MCF 10A (cell line): ENCODE measurements around the gene GPR152. TPM values are rescaled to one million over a fixed set of nuclear protein-coding genes. Genes with fewer than 3 reads are reported as not detected.
A peak's percentile ranks its signal among the peaks of the same experiment; 100 is the strongest.

Experiments used
- BruUV-seq: library from RNA; stranded (reverse); fragments of 400-500 nt; replicated peaks from 2 replicates; lab custom pipeline; 2021; lab: Mats Ljungman, UMichigan
- CTCF ChIA-PET: fragments of 300-600 bp; sonication (Branson Sonifier 250); formaldehyde crosslinking; extraction: SDS; loops from one replicate; lab custom pipeline; 2021; ENCODE audit warnings: antibody characterized with exemption, inconsistent platforms; lab: Yijun Ruan, JAX
- POLR2A ChIA-PET: fragments of 300-600, 350-650 bp; sonication (Branson Sonifier 250); formaldehyde crosslinking; extraction: SDS; loops from one replicate; lab custom pipeline; 2020; ENCODE audit warnings: antibody characterized with exemption, inconsistent platforms; lab: Yijun Ruan, JAX
- DNase-seq: peaks from one replicate; pipeline ENCODE4 v3.0.0-alpha.2; 2018; ENCODE audit not compliant: unreplicated experiment
- H3K27ac Mint-ChIP-seq: one replicate; pipeline ENCODE4 v1.8.0; 2022; ENCODE audit warnings: mild to moderate bottlenecking, low read depth, mixed read lengths; ENCODE audit not compliant: unreplicated experiment
- H3K27me3 Mint-ChIP-seq: one replicate; pipeline ENCODE4 v1.8.0; 2022; ENCODE audit warnings: mixed read lengths; ENCODE audit not compliant: insufficient read depth, unreplicated experiment
- H3K36me3 Mint-ChIP-seq: one replicate; pipeline ENCODE4 v1.8.0; 2022; ENCODE audit warnings: mild to moderate bottlenecking, moderate library complexity, mixed read lengths; ENCODE audit not compliant: insufficient read depth, unreplicated experiment
- H3K4me1 Mint-ChIP-seq: one replicate; pipeline ENCODE4 v1.8.0; 2022; ENCODE audit warnings: mixed read lengths; ENCODE audit not compliant: insufficient read depth, unreplicated experiment
- H3K4me3 Mint-ChIP-seq: one replicate; pipeline ENCODE4 v1.8.0; 2022; ENCODE audit warnings: mild to moderate bottlenecking, moderate library complexity, mixed read lengths; ENCODE audit not compliant: unreplicated experiment
- H3K9me3 Mint-ChIP-seq: one replicate; pipeline ENCODE4 v1.8.0; 2022; ENCODE audit warnings: mixed read lengths; ENCODE audit not compliant: unreplicated experiment
- CTCF ChIP-seq: fragments of 200-600 bp; IDR thresholded peaks from one replicate; pipeline ENCODE4 v1.8.0; 2022; ENCODE audit warnings: antibody characterized with exemption, mild to moderate bottlenecking; ENCODE audit not compliant: unreplicated experiment
- intact Hi-C: fragments of 100-400 bp; cut with micrococcal nuclease; formaldehyde crosslinking; loops from 2 replicates; pipeline ENCODE4 v1.14.1; 2022
- total RNA-seq: library from RNA; stranded (reverse); gene quantifications from 2 replicates; pipeline ENCODE4 v1.2.3, GENCODE V29; 2022

Gene GPR152
- total RNA-seq, 1 experiment from 2014 or later, result not detected

DNA sequence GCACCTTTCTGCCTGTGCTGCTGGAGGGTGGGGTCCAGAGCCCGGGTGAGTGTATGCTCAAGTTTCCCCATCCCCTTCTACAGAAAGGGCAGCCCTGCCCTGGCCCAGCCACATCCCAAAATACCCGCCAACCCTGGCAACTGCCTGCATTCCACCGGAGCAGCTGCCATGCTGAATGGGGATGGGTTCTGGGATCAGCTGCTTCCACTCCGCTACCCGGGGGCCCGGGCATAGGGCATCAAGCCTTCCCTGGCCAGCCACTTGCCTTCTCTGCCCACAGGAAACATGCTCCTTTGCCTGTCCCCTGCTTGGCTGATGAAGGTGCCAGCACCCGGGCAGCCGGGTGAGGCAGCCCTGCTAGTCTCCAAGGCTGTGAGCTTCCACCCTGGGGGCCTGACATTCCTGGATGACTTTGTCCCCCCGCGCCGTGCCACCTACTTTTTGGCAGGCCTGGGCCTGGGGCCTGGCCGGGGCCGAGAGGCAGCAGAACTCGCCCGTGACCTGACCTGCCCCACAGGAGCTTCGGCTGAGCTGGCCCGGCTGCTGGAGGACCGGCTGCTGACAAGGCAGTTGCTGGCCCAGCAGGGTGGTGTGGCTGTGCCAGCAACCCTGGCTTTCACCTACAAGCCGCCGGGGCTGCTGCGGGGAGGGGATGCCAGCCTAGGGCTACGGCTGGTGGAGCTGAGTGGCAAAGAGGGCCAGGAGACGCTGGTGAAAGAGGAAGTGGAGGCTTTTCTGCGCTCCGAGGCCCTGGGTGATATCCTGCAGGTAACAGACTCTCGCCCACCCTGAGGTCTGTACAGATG lies 33.9 kb downstream of the GPR152 start:
- Mint-ChIP-seq H3K36me3 (no peaks in the 10 kb centered on the region), H3K4me3 (no peak overlapping the region), H3K9me3 (no peaks in the 10 kb centered on the region), H3K4me1 (peaks cover 20% of the 10 kb centered on the region), H3K27me3 (no peaks in the 10 kb centered on the region), H3K27ac (no peak overlapping the region)
- BruUV-seq, result no TSS peak
- TF ChIP-seq CTCF, result no peak
- DNase-seq, result no peak
- intact Hi-C loops, result no loop called here
- ChIA-PET POLR2A (interaction anchor here (0.6 to 1.2 kb wide), 4 partner anchors 10 to 47 kb away, joined by 3 to 4 read pairs (median 3); partner anchors contain the start of genes PPP1CA, RAD9A and RPS6KB2), CTCF (no interaction called here)

DNA sequence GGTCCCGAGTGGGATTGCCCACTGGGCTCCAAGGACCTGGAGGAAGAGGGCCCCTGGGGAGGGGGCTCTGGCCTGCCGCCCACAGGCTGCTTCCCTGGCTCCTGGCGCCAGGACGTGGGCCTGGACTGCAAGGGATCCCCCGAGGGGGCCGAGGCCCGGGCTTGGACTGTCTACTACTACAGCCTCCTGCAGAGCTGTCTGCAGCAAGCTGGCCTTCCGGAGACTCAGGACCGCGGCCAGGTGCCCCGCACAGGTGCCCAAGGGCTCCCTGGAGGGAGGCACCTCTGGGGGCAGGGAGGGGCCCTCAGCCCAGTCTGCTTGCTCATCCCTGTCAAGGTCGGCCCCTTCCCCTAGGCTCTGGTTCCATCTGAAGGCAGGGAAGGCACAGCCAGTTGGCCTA lies 35.1 kb downstream of the GPR152 start:
- H3K27ac Mint-ChIP-seq, result no peak overlapping the region
- no peak for DNase-seq
- peaks cover 3% of the 10 kb centered on the region for H3K36me3 Mint-ChIP-seq
- peaks cover 13% of the 10 kb centered on the region for H3K4me1 Mint-ChIP-seq
- no peaks in the 10 kb centered on the region for H3K27me3 Mint-ChIP-seq
- no peaks in the 10 kb centered on the region for H3K9me3 Mint-ChIP-seq
- ChIA-PET CTCF (interaction anchor here (0.6 kb wide), 1 partner anchor 47 kb away, joined by 3 read pairs; no protein-coding TSS in a partner anchor), POLR2A (no interaction called here)
- no peak overlapping the region for H3K4me3 Mint-ChIP-seq
- no TSS peak for BruUV-seq
- intact Hi-C loops, result no loop called here
- no peak for TF ChIP-seq CTCF

DNA sequence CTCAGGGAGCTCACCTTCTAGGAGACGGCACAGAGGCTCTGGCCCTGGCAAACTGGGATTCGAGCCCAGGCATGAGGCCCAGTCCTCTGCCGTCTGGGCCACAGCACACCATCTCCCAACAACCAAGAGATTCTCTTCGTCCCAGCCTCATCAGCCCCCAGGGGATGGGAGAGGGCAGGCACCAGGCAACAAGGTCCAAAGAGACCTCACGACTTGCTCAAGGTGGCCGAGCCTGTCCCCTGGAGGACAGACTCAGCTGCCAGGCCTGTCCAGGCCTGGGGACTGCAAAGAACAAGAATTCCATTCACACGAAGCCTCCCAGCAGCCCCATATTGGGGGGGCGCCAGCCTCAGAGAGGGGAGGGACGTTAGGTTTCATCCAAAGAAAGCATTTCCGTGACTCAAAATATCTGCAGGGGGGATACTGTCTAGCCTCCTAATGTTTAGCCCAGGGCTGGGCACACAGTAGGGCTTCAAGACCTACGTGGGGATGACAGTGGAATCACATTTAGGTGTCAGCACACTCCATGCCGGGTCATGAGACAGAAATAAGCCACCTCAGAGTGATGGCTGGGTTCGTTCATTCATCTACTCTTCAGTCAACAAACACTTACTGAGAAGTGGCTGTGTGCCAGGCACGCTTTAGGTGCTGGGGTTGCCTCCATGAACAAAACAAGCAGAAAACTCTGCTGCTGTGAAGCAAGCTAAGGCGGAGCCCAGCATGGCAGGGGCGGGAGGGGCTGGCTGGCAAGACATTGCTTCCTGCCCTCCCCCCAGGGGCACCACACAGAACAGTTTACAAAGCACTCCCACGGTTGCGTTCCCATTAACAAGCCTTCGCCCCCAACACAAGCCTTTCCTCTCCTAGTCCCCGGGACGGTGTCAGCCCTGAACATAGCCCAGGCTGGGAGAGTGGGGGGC lies 35.9 kb downstream of the GPR152 start:
- Mint-ChIP-seq H3K27ac (peak overlapping the region; percentile 46), H3K4me1 (peaks cover 13% of the 10 kb centered on the region), H3K4me3 (no peak overlapping the region), H3K9me3 (no peaks in the 10 kb centered on the region), H3K36me3 (peaks cover 5% of the 10 kb centered on the region), H3K27me3 (no peaks in the 10 kb centered on the region)
- no TSS peak for BruUV-seq
- CTCF ChIA-PET, result interaction anchor here (0.6 kb wide), 1 partner anchor 48 kb away, joined by 3 read pairs; no protein-coding TSS in a partner anchor
- POLR2A ChIA-PET, result interaction anchor here (0.6 kb wide), 1 partner anchor 703 kb away, joined by 4 read pairs; no protein-coding TSS in a partner anchor
- peak; percentile 66 for DNase-seq
- TF ChIP-seq CTCF, result no peak
- intact Hi-C loops, result no loop called here
